ENCODE data around the gene PLA2G4E.

The PLA2G4E gene

DNA sequence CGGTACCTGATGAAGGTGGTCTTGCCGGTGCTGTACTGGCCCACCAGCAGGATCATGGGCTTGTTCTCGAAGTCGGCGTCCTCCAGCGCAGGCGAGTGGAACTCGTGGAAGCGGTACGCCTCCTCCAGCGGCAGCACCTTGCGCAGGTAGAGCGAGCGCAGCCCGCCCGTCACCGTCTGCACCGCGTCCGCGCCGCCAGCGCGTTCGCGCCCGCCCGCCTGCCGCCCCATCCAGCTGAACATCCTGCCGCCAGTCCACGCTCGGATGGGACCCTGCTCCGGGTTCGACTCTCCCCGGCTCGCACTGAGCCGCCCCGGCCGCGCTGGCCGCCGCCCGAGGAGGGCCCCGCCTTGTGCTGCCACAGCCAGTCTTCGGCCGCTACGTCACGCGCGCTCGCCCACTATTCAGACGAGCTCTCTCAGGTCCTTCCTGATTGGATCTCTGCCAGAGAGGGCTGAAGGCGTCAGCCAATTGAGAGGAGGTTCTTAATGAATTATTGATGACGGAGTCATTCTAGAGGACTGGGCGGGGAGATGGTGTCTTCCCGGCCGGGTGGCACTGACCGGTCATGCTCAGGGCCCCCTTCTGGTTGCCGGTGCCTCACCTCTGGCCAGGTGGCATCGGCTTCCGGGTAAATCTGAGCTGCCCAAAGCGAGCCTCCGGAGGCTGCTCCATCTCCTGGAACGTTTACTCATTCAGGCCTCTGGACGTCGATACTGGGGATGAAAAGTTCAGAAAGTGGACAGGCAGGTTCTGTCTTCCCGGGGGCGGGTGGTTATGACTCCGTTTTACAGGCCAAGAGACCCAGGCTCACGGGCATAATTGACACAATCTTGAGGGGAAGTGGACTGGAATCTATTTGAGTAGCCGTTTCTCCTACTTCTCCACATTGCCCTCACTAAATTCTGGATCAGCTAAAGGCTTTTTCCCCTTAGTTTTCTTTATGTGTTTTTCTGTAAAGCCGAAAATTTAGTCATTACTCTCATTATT lies 48.3 kb downstream of the PLA2G4E start, which contains the start of gene EHD4:
Gene EHD4, minus strand, starts transcription at position 305 of the 990 bp plus-strand sequence. Its CDS starts 63 bp downstream, at position 242.
- peak; percentile 93 to 98 (median 96) for DNase-seq

DNA sequence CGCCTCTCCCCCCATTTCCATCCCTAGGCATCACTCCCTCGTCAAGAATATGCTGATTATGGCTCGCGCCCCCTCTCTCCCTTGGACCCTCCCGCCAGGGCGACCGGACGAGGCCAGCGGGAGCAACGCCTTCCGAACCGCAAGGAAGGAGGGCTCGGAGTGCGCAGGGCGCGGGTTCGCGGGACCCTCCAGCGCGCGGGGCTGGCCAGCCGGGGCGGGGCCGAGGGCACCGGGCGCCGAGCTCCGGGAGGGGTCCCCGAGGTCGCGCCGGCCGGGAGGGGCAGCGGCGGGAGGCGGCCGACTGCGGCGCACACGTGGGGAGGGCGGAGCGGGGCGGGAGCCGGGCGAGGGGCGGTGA lies 49.0 kb downstream of the PLA2G4E start:
- DNase-seq: no peak

DNA sequence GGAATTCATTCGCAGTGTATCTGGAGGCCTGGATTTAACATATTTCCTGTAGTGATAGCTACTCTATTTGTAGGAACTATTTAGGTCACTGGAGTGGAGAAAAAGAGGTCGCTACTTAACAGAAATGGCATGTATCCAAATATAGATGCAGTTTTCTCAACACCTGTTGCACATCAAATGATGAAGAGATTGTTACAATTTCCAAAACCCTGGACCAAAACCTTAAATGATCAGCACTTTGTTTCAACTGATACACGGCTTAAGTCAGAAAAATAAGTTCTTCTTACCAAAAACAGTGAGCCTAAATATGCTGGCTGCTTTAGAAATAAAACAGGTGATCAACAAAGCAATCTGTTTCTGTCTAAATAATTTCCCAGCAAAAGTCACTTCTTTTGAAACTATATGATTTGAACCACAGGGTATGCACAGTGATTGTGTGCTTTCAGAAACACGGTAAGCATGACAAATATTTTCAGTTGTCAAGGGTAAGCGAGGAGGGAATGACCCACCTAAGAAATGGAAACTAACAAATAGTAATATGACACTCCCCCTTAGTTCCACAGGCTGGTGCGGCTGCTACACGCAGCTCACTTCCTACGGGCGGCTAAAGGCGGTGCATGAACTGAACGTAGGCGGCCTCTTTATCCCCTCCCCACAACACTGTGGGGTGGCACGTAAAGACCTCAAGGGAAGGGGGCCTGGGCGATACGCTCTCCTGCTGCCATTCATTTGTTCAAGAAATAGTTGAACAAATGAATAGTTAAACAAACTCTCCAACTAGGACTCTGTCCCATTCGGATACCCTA lies 49.5 kb downstream of the PLA2G4E start:
- DNase-seq: peak; percentile 27 to 64 (median 61)

DNA sequence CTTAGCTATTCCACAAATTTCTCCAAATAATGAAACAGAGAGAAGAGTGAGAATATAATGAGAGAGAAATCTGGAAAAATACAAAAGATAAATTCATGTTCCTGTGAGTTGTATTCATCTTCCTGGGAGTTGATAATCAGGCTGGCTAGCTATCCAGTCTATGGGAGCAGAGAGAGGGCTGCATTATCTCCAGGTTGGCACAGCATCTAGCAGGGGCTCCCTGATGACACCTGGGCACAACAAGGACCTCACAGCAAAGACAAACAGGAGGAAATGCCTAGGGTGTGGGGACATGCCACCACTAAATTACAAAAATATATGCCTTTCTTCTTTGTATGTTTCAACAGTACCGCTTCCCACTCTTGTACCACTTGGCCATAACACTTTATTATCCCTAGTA lies 50.4 kb downstream of the PLA2G4E start:
- DNase-seq: no peak

DNA sequence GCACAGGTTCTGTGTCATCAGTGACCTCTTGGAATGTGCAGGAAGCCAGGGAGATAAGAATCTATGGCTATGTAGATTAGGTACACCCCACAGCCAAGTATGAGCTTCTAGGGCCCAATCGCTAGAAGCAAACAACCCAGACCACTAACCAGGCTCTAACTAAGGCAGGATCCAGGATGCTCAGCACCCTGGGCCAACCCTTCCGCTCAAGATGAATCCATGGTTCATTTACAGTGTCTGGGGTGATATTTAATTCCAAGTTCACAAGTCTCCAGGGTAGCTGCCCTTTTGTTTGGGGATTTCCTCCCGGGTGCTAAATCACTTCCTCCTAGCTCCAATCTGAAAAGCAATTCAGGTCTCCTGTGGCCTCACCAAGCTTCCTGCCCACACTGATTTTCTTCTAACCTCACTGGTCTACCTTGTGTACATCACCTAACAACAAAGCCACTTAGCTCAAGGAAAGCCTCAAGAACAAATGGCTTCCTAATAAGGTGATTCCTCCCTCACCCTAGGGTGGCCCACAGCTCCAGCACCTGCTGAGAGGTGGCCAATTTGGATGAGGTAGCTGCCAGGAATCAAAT lies 50.9 kb downstream of the PLA2G4E start:
- no peak for DNase-seq

DNA sequence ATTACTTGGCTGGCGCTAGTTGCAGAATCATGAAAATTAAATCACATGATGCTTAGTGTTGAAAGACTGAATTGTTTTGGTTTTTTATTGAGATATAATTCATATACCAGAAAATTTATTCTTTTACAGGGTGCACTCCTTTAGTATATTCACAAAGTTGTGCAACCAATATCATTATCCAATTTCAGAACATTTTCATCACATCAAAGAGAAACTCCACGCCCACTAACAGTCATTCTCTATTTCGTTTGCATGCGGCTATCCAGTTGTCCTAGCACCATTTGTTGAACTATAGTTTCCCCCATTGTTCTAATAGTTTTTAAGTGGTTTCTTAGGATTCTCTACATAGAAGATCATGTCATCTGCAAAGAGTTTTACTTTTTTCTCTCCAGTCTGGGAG lies 52.1 kb downstream of the PLA2G4E start:
- no peak for DNase-seq

DNA sequence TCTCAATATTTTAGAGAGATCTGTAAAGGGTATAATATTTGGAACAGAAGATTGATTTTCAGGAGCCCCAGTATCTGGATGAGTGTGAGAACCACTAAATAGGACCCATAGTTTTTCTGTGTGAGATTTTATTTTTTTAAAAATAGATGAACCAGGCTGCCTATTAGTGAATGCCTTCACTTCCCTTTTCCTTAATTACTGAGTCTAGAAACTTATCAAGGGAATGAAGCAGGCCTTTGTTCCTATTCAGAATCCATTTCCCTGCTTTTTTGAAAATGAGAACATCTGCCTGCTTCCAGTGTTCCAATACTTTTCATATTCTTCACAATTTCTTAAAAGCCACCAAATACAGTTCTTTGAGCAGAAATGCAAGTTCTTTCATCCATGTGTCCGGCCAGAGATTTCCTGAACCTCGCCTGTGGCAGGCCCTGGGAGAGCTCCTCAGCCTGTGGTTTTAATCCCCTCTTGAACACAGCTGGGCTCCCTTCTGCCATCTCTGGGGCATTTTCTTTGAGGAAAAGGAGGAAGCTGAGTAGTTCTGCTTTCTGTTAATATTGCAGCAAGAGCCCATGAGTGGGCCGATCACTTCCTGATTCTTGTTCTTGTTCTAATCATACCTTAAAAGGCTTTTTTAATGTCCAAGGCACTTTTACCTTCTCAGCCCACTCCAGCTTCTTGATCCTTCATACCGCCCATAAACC lies 53.2 kb downstream of the PLA2G4E start:
- DNase-seq: no peak

DNA sequence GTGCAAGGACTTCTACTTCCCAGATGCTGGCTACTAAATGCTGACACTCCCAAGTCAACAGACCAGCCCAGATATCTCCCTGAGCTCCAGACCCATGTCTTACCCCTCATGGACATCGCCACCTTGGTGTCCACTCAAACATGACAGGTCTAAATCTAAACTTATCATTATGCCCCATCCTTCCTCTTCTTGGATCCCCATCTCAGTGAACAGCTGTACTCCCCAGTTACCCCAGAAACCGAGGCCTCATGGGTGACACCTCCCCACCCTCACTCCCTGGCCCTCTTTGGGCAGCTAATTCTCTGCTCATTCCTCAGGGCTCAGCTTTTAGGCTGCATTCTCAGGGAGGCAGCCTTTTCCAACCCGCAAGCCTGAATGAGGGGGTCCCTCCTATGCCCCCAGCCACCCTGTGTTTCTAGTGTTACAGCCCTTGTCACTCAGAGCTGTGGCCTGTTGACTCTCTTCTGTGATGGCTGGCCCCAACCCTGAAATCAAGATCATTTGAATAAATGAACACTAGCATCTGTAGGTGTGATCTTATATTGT lies 53.8 kb downstream of the PLA2G4E start:
- no peak for DNase-seq

DNA sequence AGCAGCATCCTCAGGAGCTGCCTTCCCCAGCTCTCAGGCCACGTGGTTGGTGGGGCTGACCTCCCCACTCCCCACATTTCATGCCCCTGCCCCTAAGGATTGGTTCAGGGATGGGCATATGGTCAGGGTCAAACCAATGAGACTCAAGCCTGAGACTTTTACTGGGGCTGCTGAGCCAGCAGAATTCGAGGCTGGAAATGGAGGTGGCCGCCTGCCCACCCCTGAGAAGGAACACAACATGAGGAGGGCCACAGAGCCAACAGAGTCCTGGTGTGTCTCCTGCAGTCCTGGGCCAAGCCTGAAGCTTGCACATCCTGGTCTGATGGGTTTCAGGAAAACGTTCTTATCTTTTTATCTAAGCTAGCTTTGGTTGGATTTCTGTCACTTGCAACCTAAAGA lies 54.4 kb downstream of the PLA2G4E start:
- no peak for DNase-seq

DNA sequence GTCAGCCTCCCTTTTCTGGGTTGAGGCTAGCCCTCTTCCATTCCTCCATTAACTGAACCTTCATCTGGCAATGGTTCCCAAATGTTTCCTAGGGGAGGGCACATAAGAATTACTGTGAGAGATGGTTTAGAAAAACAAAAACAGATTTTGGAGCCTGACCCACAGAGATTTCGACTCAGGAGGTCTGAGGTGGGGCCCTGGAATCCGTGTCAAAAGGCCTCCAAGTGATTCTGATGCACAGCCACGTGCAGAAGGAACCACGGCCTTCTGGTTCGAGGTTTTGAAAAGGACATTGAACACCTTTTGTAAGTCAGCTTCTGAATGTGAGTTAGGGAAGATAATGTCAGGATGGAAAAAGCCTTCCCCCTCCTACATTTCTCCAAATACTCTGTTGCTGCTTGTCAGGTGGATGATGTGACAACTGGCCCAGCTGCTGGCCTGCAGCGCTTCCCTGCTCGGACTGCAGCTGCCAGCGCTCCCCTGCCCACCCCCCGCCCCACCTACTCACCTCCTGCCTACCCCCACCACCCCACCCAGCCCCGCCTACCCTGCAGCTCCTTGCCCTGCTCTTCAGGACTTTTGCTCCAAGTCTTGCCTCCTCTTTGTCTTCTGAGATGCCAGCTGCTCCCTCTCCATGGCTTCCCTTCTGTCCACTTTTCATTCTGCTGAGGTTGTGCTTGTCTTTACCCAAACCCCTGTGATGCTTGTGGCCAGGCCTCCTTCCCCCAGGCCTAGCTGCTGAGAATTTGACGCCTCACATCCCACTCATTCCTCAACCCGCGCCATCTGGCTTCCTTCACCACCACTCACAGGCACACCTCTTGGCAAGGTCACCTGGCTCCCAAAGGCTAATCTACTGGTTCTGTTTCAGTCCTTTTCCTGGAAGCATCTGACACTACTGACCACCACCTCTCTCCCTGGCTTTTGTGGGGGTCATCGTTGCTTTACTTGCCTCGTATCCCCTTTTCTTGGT lies 55.1 kb downstream of the PLA2G4E start:
- no peak for DNase-seq

DNA sequence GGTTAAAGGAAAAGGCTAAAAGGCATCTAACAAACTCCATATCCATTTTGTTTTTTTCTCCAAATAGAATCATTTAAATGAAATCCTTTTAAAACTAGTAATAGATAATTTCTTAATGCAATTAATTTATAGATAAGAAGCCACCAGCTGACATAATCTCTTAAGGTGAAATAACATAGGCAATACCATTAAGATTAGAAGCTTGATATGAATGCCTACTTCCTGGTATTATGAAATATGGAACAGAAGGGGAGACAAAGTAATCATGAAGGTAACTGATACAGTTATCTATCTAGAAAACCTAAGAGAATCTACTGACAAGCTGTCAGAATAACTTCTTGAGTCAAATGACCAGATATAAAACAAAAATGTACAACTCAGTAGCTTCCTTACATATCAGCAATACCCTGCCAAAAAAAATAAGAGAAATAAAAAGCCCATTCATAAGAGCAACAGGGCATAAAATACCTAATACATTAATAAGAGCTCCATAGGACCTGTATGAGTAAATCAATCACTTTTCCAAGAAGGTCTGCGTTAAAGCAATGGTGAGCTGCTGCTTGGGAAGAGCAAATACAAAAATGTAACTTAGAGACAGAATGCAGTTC lies 59.1 kb downstream of the PLA2G4E start:
- no peak for DNase-seq

DNA sequence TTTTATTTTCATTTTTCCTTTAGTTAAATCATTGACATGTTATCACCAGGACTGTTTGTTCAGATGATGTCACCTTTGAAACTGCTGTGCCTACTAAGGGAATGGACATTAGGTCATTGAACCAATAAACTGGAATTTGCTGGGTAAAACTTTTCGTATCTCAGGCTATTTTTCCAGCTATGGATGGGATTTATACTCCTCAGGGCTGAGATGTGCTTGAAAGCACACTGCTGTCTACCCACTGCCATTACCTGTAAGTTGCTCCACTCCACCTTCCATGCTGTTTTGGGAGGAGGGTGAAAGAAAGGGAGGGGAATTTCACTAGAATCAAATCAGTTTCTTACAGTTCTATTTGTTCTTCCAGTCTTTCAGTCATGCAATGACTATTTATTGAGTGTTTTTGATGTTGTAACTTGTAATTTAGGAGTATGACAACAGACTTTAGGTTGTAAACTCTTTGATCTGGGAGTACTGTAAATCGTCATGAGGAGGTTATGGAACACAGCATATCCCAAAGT lies 59.8 kb downstream of the PLA2G4E start:
- DNase-seq: no peak

DNA sequence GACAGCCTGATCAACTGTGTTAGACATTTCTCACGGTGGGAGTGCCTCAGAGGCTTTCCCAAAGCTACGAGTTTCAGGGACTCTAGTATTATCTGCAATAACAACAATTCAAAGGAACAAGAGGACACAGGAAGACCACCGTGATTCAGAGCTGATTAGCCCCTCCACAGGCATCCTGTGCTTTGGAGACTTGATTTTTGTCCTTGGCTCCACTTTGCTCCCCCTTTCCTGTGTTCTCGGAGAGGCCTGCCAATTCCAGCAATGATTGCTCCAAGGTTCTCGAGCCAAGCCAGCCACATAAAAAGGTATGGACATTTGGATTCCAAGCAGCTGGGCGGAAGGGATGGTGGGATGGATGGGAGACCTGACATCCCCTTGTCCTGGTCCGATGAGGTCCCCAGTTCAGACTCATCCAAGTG lies 62.8 kb downstream of the PLA2G4E start:
- no peak for DNase-seq

DNA sequence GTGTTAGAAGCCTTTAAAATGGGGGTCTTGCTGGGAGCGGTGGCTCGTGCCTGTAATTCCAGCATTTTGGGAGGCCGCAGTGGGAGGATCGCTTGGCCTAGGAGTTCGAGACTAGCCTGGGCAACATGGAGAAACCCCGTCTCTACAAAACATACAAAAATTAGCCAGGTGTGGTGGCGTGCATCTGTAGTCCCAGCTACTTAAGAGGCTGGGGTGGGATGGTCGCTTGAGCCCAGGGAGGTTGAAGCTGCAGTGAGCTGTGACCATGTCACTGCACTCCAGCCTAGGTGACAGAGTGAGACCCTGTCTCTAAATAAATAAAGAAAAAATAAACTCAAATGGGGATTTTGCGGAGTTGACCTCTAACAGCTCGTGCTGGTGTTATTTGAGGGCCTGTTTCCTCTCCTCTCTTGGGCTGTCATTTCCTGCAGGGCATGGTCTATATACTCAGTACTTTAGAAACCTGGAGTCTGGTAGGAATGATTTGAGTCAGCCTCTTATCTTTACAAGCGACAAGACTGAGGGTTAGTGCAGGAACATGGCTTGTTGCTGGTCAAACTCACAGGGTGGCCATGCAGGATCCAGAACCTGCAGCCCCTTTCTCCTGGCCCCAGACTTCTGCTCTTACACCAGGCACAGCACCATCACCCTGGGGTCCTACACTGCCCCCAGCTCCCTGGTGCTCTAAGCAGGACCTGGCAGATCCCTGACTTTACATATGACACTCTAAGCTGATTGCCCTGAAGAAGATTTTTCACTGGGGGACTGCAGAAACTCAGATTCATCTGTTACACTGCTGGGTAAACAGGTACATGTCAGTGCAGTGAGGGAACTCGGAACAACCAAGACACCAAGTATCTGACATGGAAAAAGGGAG lies 63.6 kb downstream of the PLA2G4E start:
- no peak for DNase-seq

DNA sequence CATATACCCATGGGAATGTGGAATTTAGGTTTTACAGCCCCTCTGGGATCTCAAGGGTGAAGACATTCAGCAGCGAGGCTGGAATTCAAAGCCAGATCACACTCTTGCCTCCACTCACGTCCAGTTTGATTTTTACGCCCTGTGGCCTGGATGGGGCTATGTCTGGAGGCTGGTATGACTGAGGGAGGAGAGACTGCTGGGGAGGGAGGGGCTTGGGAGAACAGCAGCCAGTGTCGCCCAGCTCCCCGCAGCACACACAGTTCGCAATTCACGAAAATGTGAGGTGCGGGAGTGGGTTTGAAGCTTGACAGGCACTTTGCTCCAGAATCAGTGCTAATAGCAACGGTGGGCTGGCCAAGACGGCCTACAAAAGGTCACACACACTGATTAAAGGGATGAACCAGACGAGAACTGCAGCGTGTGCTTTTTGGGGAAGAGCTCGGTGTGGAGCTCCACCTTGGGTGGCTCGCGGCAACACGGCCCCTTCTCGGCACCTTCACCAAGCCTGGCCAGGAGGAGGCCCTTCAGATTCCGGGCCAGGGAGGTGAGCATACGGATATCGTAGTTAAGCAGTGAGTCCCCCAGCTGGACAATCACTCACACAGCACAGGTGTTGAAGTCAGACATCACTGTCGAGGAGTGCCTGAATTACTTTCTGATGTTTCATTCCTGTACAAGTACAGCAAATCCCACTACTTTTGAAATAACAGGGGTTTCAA lies 64.9 kb downstream of the PLA2G4E start:
- no peak for DNase-seq

DNA sequence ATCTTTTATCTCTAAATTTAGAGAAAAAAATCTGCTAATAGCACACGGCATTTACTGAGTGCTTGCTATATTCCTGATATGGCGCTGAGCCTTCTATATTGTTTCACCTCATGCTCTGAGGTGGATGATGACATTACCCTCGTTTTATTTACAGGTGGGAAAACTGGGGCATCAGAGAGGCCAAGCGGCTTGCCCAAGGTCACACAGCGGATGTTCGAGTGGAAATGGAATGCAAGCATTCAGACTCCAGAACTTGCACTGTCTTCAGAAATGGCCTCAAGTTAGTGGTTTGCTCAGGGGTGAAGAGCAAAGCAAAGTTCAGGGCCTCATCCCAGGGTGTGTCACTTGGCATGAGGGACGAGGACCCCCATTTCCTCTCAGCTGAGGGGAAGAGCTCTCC lies 65.7 kb downstream of the PLA2G4E start:
- no peak for DNase-seq

DNA sequence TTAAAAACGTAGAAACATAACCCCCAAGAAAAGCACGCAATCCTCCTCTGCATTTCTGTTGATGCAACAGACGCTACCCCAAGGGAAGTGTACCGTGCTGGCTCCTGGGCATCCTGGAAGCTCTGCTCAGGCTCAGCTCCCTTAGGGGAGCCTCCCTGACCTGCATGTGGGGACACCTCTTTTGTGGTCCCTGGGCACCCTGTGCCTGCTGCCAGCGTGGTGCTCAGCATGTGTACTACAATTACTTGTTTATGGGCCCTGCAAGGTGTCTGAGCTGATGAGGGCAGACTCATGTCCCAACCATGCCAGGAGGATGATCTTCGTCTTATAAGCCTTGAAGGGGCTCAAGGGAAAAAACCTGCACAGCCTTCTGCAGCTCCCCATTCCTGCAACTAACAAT lies 66.8 kb downstream of the PLA2G4E start:
- no peak for DNase-seq

DNA sequence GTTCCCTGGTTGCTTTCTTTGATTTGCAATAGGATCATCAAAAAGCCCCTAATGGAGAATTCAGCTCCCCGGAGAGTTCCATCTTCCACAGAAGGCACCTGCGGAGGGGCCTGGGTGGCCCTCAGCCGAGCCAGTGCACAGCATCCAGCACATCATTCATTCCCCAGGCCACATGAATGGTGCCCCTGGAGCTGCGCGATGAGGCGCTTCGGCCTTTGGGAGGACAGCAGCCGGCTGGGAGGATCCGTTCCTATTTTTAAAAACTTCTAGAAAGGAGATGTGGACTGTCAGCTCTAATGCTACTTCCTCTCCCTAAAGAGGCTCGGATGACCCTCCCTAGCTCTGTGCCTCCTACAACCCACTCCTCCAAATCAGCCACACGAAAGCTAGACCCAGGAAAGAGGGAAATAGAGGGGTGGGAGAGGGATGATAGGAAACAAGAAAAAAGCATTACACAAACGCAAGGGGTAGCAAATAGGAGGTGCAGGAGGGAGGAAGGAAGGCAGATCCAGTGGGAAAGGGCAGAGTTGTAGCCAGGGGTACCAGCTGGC lies 68.8 kb downstream of the PLA2G4E start:
- no peak for DNase-seq
